ENCODE results near the gene GBGT1. TPM values are rescaled to one million over a fixed set of nuclear protein-coding genes. Genes with fewer than 3 reads are reported as not detected.

GBGT1 gene
- polyA plus RNA-seq (not detected in 2 replicates), polyA minus RNA-seq (not detected in 2 replicates)

DNA sequence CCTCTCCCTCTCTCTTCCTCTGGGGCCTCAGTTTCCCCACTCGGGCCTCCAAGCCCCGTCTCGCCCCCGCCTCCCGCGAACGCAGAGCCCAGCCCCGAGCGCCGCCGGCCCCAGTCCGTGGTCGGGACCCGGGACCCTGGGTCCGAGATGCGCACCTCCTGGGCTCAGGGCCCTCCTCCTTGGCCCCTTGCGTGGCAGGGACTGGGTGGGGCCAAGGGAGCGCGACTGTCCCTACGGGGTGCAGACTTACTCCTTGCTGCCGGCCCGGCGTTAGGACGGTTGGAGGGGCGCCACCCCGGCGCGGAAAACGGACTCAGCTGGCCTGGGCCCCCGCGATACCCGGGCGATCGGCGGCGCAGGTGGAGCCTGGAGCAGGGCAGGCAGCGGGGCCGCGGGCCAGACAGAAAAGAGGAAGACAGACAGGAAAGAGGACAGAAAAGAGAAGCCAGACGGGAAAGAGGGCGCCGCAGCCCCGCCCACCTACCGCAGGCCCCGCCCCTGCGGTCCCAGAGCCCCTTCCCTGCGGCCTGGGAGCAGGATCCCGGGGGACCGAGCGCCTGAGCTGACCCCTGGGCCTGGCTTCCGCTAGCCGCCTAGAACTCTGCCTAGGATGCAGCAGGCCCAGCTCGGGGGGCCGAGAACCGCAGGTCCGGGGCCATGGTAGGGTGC, at the start of gene GBGT1:
Gene GBGT1 (minus strand): TSS at position 411 of the 669 bp plus-strand sequence. CDS start 1,502 bp downstream, outside the sequence.
- no peak within 1 kb of the TSS for H3K9ac ChIP-seq (ENCODE audit: low read length)
- no peaks in the 10 kb centered on the region for H3K9me3 ChIP-seq (ENCODE audit: low read length)
- H3K9me2 ChIP-seq (ENCODE audit: insufficient read depth, low read length) = no peaks in the 10 kb centered on the region
- no peaks in the 10 kb centered on the region for H4K20me1 ChIP-seq (ENCODE audit: insufficient read depth)
- no peaks in the 10 kb centered on the region for H3K36me3 ChIP-seq (ENCODE audit: insufficient read depth, low read length)
- H3K27me3 ChIP-seq (ENCODE audit: insufficient read depth, low read depth, low read length) = peaks cover 9% of the 10 kb centered on the region
- H3K79me2 ChIP-seq (replicated peaks; ENCODE audit: insufficient read depth, low read length) = no peaks in the 10 kb centered on the region
- H3K27ac ChIP-seq (ENCODE audit: low read length) = no peak within 1 kb of the TSS
- peak within 1 kb of the TSS; percentile 30 for H3K4me3 ChIP-seq (ENCODE audit: low read length)
- TF ChIP-seq POLR2AphosphoS5 (IDR thresholded peaks at IDR 0.05) (no peak), SMC3 (conservative IDR thresholded peaks at IDR 0.05; ENCODE audit: poor library complexity) (no peak), EP300 (conservative IDR thresholded peaks at IDR 0.05; ENCODE audit: poor library complexity, severe bottlenecking) (no peak), TAF1 (IDR thresholded peaks at IDR 0.05; ENCODE audit: low read depth) (no peak), MXI1 (conservative IDR thresholded peaks at IDR 0.05; ENCODE audit: poor library complexity, severe bottlenecking) (no peak), RAD21 (conservative IDR thresholded peaks at IDR 0.05) (no peak), EZH2 (IDR thresholded peaks at IDR 0.05; ENCODE audit: borderline replicate concordance, insufficient read depth, low read length, poor library complexity, severe bottlenecking) (no peak)
- TF ChIP-seq, protein P1, sequence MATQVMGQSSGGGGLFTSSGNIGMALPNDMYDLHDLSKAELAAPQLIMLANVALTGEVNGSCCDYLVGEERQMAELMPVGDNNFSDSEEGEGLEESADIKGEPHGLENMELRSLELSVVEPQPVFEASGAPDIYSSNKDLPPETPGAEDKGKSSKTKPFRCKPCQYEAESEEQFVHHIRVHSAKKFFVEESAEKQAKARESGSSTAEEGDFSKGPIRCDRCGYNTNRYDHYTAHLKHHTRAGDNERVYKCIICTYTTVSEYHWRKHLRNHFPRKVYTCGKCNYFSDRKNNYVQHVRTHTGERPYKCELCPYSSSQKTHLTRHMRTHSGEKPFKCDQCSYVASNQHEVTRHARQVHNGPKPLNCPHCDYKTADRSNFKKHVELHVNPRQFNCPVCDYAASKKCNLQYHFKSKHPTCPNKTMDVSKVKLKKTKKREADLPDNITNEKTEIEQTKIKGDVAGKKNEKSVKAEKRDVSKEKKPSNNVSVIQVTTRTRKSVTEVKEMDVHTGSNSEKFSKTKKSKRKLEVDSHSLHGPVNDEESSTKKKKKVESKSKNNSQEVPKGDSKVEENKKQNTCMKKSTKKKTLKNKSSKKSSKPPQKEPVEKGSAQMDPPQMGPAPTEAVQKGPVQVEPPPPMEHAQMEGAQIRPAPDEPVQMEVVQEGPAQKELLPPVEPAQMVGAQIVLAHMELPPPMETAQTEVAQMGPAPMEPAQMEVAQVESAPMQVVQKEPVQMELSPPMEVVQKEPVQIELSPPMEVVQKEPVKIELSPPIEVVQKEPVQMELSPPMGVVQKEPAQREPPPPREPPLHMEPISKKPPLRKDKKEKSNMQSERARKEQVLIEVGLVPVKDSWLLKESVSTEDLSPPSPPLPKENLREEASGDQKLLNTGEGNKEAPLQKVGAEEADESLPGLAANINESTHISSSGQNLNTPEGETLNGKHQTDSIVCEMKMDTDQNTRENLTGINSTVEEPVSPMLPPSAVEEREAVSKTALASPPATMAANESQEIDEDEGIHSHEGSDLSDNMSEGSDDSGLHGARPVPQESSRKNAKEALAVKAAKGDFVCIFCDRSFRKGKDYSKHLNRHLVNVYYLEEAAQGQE (IDR thresholded peaks at IDR 0.05; ENCODE audit: borderline replicate concordance) = no peak
- TF ChIP-seq, protein P2, sequence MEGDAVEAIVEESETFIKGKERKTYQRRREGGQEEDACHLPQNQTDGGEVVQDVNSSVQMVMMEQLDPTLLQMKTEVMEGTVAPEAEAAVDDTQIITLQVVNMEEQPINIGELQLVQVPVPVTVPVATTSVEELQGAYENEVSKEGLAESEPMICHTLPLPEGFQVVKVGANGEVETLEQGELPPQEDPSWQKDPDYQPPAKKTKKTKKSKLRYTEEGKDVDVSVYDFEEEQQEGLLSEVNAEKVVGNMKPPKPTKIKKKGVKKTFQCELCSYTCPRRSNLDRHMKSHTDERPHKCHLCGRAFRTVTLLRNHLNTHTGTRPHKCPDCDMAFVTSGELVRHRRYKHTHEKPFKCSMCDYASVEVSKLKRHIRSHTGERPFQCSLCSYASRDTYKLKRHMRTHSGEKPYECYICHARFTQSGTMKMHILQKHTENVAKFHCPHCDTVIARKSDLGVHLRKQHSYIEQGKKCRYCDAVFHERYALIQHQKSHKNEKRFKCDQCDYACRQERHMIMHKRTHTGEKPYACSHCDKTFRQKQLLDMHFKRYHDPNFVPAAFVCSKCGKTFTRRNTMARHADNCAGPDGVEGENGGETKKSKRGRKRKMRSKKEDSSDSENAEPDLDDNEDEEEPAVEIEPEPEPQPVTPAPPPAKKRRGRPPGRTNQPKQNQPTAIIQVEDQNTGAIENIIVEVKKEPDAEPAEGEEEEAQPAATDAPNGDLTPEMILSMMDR (IDR thresholded peaks at IDR 0.05; ENCODE audit: poor library complexity, severe bottlenecking) = no peak
- no peaks in the 10 kb centered on the region for H3F3A ChIP-seq (ENCODE audit: insufficient read depth, low read length, poor library complexity, severe bottlenecking)
- no peak within 1 kb of the TSS for H3K4me2 ChIP-seq (ENCODE audit: low read length)
- no peak within 1 kb of the TSS for H2AFZ ChIP-seq (ENCODE audit: low read depth, low read length)

GRCh38 chr9:133210609-133211008, 46.9 kb upstream of the GBGT1 start:
- Histone ChIP-seq H3K9me2 (ENCODE audit: insufficient read depth, low read length) (no peaks in the 10 kb centered on the region), H3K4me2 (ENCODE audit: low read length) (no peak overlapping the region), H2AFZ (ENCODE audit: low read depth, low read length) (no peak overlapping the region), H3K27ac (ENCODE audit: low read length) (no peak overlapping the region), H3K79me2 (replicated peaks; ENCODE audit: insufficient read depth, low read length) (no peaks in the 10 kb centered on the region), H3K9me3 (ENCODE audit: low read length) (no peaks in the 10 kb centered on the region), H3K4me3 (ENCODE audit: low read length) (no peak overlapping the region), H3F3A (ENCODE audit: insufficient read depth, low read length, poor library complexity, severe bottlenecking) (no peaks in the 10 kb centered on the region), H3K36me3 (ENCODE audit: insufficient read depth, low read length) (no peaks in the 10 kb centered on the region), H4K20me1 (ENCODE audit: insufficient read depth) (no peaks in the 10 kb centered on the region), H3K27me3 (ENCODE audit: insufficient read depth, low read depth, low read length) (no peaks in the 10 kb centered on the region), H3K9ac (ENCODE audit: low read length) (no peak overlapping the region)
- no peak for TF ChIP-seq POLR2AphosphoS5 (IDR thresholded peaks at IDR 0.05)
- TF ChIP-seq, protein P1 (IDR thresholded peaks at IDR 0.05; ENCODE audit: borderline replicate concordance) = no peak
- no peak for TF ChIP-seq EP300 (conservative IDR thresholded peaks at IDR 0.05; ENCODE audit: poor library complexity, severe bottlenecking)
- TF ChIP-seq EZH2 (IDR thresholded peaks at IDR 0.05; ENCODE audit: borderline replicate concordance, insufficient read depth, low read length, poor library complexity, severe bottlenecking) = no peak
- TF ChIP-seq RAD21 (conservative IDR thresholded peaks at IDR 0.05) = no peak
- TF ChIP-seq, protein P2 (IDR thresholded peaks at IDR 0.05; ENCODE audit: poor library complexity, severe bottlenecking) = no peak
- no peak for TF ChIP-seq MXI1 (conservative IDR thresholded peaks at IDR 0.05; ENCODE audit: poor library complexity, severe bottlenecking)
- TF ChIP-seq TAF1 (IDR thresholded peaks at IDR 0.05; ENCODE audit: low read depth) = no peak
- TF ChIP-seq SMC3 (conservative IDR thresholded peaks at IDR 0.05; ENCODE audit: poor library complexity) = no peak
